Breast epithelium (tissue), 4 donors: ENCODE data around the gene ZNF638. TPM values are rescaled to one million over a fixed set of nuclear protein-coding genes. Genes with fewer than 3 reads are reported as not detected.

ENCODE experiments used
- DNase-seq, 2 donors: peaks; one replicate each; pipeline ENCODE4 v3.0.0-alpha.2; 2019; ENCODE audit warnings: low spot score in 2 of 2
- H3K27ac ChIP-seq, 2 donors: fragments of 200-600 bp; sonication (generic) in 1 of 2; one replicate each; pipeline ENCODE4 v1.5.1; 2016 to 2019; ENCODE audit warnings: mild to moderate bottlenecking in 1 of 2
- H3K27me3 ChIP-seq, 2 donors: fragments of 200-600 bp; sonication (generic) in 1 of 2; one replicate each; pipeline versions ENCODE4 v1.5.1 to v1.6.0; 2017 to 2019; ENCODE audit warnings: control low read depth in 1 of 2, mild to moderate bottlenecking in 1 of 2
- H3K36me3 ChIP-seq: fragments of 200-600 bp; one replicate; pipeline ENCODE4 v1.5.1; 2019
- H3K4me1 ChIP-seq, 2 donors: fragments of 200-600 bp; sonication (generic); one replicate each; pipeline ENCODE4 v1.5.1; 2016 to 2019; ENCODE audit warnings: control low read depth in 1 of 2
- H3K4me3 ChIP-seq, 3 donors: fragments of 200-600 bp; sonication (generic); 1 replicate in 2 of 3; 2 replicates in 1 of 3; pipeline ENCODE4 v1.5.1; 2016 to 2019; ENCODE audit warnings: mild to moderate bottlenecking in 3 of 3, moderate library complexity in 2 of 3
- H3K9me3 ChIP-seq, 2 donors: fragments of 200-600 bp; sonication (generic) in 1 of 2; one replicate each; pipeline ENCODE4 v1.5.1; 2016 to 2019; ENCODE audit warnings: control low read depth in 1 of 2
- POLR2A ChIP-seq: fragments of 450-650 bp; IDR thresholded peaks from one replicate; pipeline ENCODE4 v1.6.1; 2016; ENCODE audit warnings: antibody characterized with exemption, mild to moderate bottlenecking, moderate library complexity
- POLR2AphosphoS5 ChIP-seq, 3 donors: sonication (generic); formaldehyde crosslinking; IDR thresholded peaks; one replicate each; pipeline ENCODE4 v1.6.1; 2017; ENCODE audit warnings: antibody characterized with exemption in 3 of 3
- intact Hi-C: fragments of 100-400 bp; cut with DNase I; formaldehyde crosslinking; loops from one replicate; pipeline ENCODE4 v1.15.1; 2023; ENCODE audit warnings: low total_unique reads
- total RNA-seq, 3 donors: library from RNA; depleted of rRNA; stranded (reverse); fragments of >200 nt; gene quantifications; one replicate each; pipeline ENCODE4 v1.1.0, GENCODE V29; 2016
- TF ChIP-seq, protein P1 (sequence below), 3 donors: fragments of 450-650 bp; IDR thresholded peaks; one replicate each; pipeline ENCODE4 v1.5.1; 2016 to 2017; ENCODE audit warnings: antibody characterized with exemption in 3 of 3, mild to moderate bottlenecking in 3 of 3, moderate library complexity in 3 of 3

ZNF638 gene
- total RNA-seq, 3 donors from 2014 or later = 203 to 290 (median 266) TPM

DNA sequence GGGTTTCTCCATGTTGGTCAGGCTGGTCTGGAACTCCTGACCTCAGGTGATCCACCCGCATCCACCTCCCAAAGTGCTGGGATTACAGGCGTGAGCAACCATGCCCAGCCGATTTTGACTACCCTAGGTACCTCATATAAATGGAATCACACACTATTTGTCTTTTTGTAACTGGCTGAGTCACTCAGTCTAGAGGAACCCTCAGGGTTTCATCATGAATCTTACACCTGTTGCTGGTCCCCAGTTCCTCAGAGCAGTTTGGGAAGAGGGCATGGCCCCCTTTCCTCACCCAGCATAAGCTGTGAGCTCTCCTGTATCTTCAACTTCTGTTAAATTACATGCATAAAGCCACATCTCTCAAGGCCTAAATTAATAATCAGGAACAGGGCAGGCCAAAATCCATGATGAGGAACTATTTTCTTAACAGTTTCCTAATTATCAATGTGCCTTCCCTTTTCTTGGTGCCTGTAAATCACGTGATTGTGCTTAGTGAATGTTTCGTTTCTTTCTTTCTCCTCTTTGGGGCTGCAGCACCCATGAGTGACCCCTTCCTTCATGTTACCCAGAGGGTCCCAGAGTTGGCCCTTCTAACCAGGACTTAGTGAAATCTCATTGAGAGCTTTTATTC lies 142.6 kb downstream of the ZNF638 start:
- no peak overlapping the region for H3K27ac ChIP-seq
- DNase-seq = no peak
- H3K36me3 ChIP-seq = no peaks in the 10 kb centered on the region
- H3K4me3 ChIP-seq = no peak overlapping the region
- intact Hi-C loops = no loop called here
- H3K27me3 ChIP-seq = no peaks in the 10 kb centered on the region
- no peak for TF ChIP-seq POLR2AphosphoS5 (IDR thresholded peaks at IDR 0.05)
- TF ChIP-seq, protein P1, sequence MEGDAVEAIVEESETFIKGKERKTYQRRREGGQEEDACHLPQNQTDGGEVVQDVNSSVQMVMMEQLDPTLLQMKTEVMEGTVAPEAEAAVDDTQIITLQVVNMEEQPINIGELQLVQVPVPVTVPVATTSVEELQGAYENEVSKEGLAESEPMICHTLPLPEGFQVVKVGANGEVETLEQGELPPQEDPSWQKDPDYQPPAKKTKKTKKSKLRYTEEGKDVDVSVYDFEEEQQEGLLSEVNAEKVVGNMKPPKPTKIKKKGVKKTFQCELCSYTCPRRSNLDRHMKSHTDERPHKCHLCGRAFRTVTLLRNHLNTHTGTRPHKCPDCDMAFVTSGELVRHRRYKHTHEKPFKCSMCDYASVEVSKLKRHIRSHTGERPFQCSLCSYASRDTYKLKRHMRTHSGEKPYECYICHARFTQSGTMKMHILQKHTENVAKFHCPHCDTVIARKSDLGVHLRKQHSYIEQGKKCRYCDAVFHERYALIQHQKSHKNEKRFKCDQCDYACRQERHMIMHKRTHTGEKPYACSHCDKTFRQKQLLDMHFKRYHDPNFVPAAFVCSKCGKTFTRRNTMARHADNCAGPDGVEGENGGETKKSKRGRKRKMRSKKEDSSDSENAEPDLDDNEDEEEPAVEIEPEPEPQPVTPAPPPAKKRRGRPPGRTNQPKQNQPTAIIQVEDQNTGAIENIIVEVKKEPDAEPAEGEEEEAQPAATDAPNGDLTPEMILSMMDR (IDR thresholded peaks at IDR 0.05) = no peak
- no peak for TF ChIP-seq POLR2A
- no peaks in the 10 kb centered on the region for H3K4me1 ChIP-seq
- H3K9me3 ChIP-seq = no peaks in the 10 kb centered on the region

DNA sequence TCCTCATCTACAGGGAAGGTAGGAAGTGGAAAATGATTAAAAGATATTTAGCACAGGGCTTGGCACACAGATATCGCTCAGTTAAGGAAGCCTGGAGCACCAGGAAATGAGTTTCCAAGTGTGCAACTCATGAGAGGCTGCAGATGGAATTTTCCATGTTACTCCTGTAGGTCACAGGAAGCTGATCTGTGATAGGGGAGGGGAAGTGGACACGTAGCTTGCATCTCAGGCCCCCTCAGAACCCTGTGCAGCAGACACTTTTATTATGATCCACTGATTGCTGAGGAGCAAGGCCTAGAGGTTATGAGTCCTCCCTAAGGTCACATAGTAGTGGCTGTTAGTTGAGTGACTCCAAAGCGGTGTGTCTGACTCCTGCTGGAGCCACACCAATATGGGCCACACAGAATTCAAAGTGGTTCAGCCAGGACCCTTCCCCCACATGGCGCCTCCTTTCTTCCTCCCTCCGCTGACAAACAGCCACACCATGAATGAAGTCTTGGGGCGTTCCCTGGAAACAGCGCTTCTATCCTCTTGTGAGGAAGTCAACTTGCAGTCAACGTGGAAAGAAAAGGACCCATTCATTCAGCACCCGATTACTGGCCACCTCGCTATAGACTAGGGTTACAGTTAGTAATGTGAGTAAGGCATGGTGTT lies 143.3 kb downstream of the ZNF638 start:
- DNase-seq = no peak
- TF ChIP-seq POLR2A (no peak), POLR2AphosphoS5 (IDR thresholded peaks at IDR 0.05) (no peak)
- TF ChIP-seq, protein P1 (IDR thresholded peaks at IDR 0.05) = no peak
- H3K4me1 ChIP-seq = no peaks in the 10 kb centered on the region
- H3K27me3 ChIP-seq = no peaks in the 10 kb centered on the region
- H3K9me3 ChIP-seq = no peaks in the 10 kb centered on the region
- no peak overlapping the region for H3K4me3 ChIP-seq
- intact Hi-C loops = no loop called here
- peak overlapping the region in 1 of 2 donors; percentile 38 for H3K27ac ChIP-seq
- no peaks in the 10 kb centered on the region for H3K36me3 ChIP-seq

DNA sequence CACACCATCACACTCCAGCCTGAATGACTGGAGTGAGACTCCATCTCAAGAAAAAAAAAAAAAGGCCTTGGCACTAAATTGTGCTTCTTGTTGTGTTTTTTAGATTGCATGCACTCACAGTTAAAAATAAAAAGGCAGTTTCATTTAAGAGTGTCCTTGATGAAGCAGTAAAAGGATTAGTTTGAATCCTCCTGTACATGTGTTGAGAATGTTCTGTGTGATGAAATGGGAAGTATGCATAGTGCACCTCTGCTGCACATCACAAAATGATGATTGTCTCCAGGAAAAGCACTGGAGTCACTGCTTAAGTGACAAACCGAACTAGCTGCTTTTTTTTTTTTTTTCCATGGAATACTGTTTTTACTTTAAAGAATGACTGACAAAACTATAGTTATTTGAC lies 144.9 kb downstream of the ZNF638 start:
- H3K4me3 ChIP-seq = no peak overlapping the region
- no peaks in the 10 kb centered on the region for H3K9me3 ChIP-seq
- H3K36me3 ChIP-seq = no peaks in the 10 kb centered on the region
- TF ChIP-seq POLR2A = no peak
- TF ChIP-seq, protein P1 (IDR thresholded peaks at IDR 0.05) = no peak
- no peak for TF ChIP-seq POLR2AphosphoS5 (IDR thresholded peaks at IDR 0.05)
- no peaks in the 10 kb centered on the region for H3K4me1 ChIP-seq
- H3K27me3 ChIP-seq = no peaks in the 10 kb centered on the region
- intact Hi-C loops = no loop called here
- H3K27ac ChIP-seq = no peak overlapping the region
- DNase-seq = no peak

DNA sequence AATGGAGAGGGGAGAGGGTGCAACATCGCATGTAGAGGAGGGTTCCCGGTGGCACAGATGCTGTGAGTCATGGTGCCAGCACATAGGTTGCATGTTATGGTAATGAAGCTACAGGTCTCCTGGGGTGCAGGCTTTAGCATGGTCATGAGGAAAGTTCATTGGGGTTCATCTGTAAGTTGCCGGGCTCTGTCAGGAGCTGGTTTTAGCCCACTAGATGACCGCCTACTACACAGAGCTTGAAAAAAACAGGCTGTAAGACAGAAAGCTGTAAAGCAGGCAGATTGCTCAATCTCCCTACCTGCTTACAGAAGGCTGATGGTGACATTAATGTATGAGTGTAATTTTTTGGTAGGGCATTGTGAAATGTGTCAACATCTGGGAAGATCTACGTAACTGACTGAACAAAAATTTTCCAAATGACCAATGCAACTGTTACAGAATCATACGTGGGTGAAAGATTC lies 145.7 kb downstream of the ZNF638 start:
- H3K27ac ChIP-seq = no peak overlapping the region
- intact Hi-C loops = no loop called here
- no peak overlapping the region for H3K4me3 ChIP-seq
- no peak for DNase-seq
- H3K4me1 ChIP-seq = no peaks in the 10 kb centered on the region
- H3K27me3 ChIP-seq = no peaks in the 10 kb centered on the region
- TF ChIP-seq, protein P1 (IDR thresholded peaks at IDR 0.05) = no peak
- TF ChIP-seq POLR2AphosphoS5 (IDR thresholded peaks at IDR 0.05) = no peak
- TF ChIP-seq POLR2A = no peak
- no peaks in the 10 kb centered on the region for H3K36me3 ChIP-seq
- no peaks in the 10 kb centered on the region for H3K9me3 ChIP-seq

DNA sequence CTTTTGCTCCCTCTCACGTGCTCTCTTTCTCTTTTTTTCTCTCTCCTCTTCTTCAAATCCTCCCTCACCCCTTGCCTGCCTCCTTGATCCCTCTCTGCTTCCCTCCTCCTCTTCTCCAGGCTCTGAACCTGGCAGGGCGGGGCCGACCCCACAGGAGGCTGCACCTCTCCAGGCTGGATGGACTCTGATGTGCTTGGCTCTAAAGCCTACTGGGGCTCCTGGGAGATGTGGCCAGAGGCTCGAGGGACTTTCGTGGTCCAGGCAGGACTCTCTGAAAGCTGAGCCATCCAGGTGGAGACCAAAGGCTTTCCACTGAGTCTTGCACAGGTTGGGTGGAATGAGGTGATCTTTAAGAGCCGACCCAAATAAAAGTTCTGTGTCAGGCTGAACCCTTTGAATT lies 147.2 kb downstream of the ZNF638 start:
- DNase-seq = no peak
- Histone ChIP-seq H3K36me3 (no peaks in the 10 kb centered on the region), H3K27me3 (no peaks in the 10 kb centered on the region), H3K9me3 (no peaks in the 10 kb centered on the region), H3K27ac (no peak overlapping the region), H3K4me1 (no peaks in the 10 kb centered on the region), H3K4me3 (no peak overlapping the region)
- intact Hi-C loops = no loop called here
- TF ChIP-seq POLR2AphosphoS5 (IDR thresholded peaks at IDR 0.05) (no peak), POLR2A (no peak)
- TF ChIP-seq, protein P1 (IDR thresholded peaks at IDR 0.05) = no peak
